Endothelial cell of umbilical vein (primary cell): ENCODE results near the gene ITPR1. TPM values are rescaled to one million over a fixed set of nuclear protein-coding genes. Genes with fewer than 3 reads are reported as not detected.

Source experiments
- BruUV-seq: library from RNA; stranded (reverse); fragments of 400-500 nt; replicated peaks from 2 replicates; lab custom pipeline; 2021; lab: Mats Ljungman, UMichigan
- CTCF ChIA-PET: fragments of 300-600, 350-600 bp; sonication (Branson Sonifier 250); formaldehyde crosslinking; loops from one replicate; lab custom pipeline; 2021; ENCODE audit warnings: antibody characterized with exemption, inconsistent platforms; lab: Charles Lee
- POLR2A ChIA-PET: fragments of 300-600, 350-600 bp; sonication (Branson Sonifier 250); formaldehyde crosslinking; loops from one replicate; lab custom pipeline; 2021; ENCODE audit warnings: antibody characterized with exemption, inconsistent platforms; lab: Charles Lee
- DNase-seq: peaks from one replicate; pipeline ENCODE4 v3.0.0-alpha.2; 2011; ENCODE audit warnings: low read depth, low spot score
- FAIRE-seq: peaks from 2 replicates; lab custom pipeline; 2011; peaks lifted over from hg19 to GRCh38; lab: Jason Lieb, UNC
- H2AFZ ChIP-seq: 2 replicates; pipeline ENCODE4 v1.6.0; 2012; ENCODE audit warnings: low read depth, low read length, control low read depth, inconsistent platforms
- H3K27ac ChIP-seq: 2 replicates; pipeline ENCODE4 v1.5.1; 2011; ENCODE audit warnings: low read depth, mild to moderate bottlenecking, control low read depth, low read length, moderate library complexity; ENCODE audit not compliant: insufficient read depth
- H3K27me3 ChIP-seq, 2 experiments: 2 replicates each; pipeline versions ENCODE4 v1.6.0 to v1.6.1; 2011; ENCODE audit warnings: low read length in 2 of 2, mixed read lengths in 1 of 2; ENCODE audit not compliant: control insufficient read depth in 2 of 2, insufficient read depth in 2 of 2
- H3K36me3 ChIP-seq, 2 experiments: 2 replicates in 1 of 2; 3 replicates in 1 of 2; pipeline ENCODE4 v1.5.1; 2011; ENCODE audit warnings: low read length in 2 of 2, mild to moderate bottlenecking in 1 of 2, moderate library complexity in 1 of 2; ENCODE audit not compliant: control insufficient read depth in 2 of 2, insufficient read depth in 2 of 2; ENCODE audit errors: extremely low read depth in 1 of 2
- H3K4me1 ChIP-seq: 3 replicates; pipeline ENCODE4 v1.5.1; 2011; ENCODE audit warnings: mild to moderate bottlenecking, low read length; ENCODE audit not compliant: control insufficient read depth, insufficient read depth; ENCODE audit errors: extremely low read depth
- H3K4me2 ChIP-seq: 2 replicates; pipeline ENCODE4 v1.6.1; 2011; ENCODE audit warnings: low read length, control low read depth, mixed read lengths; ENCODE audit not compliant: insufficient read depth
- H3K4me3 ChIP-seq, 3 experiments: fragments of 200-600 bp in 1 of 3; sonication (generic), shearing (Covaris generic) in 1 of 3; replicated peaks in 1 of 3; 2 replicates each; pipeline ENCODE4 v1.5.1; 2011 to 2016; ENCODE audit warnings: control low read depth in 3 of 3, low read length in 3 of 3, mild to moderate bottlenecking in 2 of 3, inconsistent platforms in 1 of 3, low read depth in 1 of 3, moderate library complexity in 1 of 3; ENCODE audit not compliant: insufficient read depth in 1 of 3
- H3K79me2 ChIP-seq: 2 replicates; pipeline ENCODE4 v1.6.0; 2012; ENCODE audit warnings: low read length, inconsistent platforms; ENCODE audit not compliant: control insufficient read depth, insufficient read depth
- H3K9ac ChIP-seq: replicated peaks from 2 replicates; pipeline ENCODE3; 2011; ENCODE audit warnings: low read length, control low read depth; ENCODE audit not compliant: insufficient read depth; ENCODE audit errors: extremely low read depth
- H3K9me1 ChIP-seq: replicated peaks from 3 replicates; pipeline ENCODE4 v1.6.0; 2011; ENCODE audit warnings: mild to moderate bottlenecking, low read length; ENCODE audit not compliant: control insufficient read depth, insufficient read depth; ENCODE audit errors: extremely low read depth
- H3K9me3 ChIP-seq: replicated peaks from 2 replicates; pipeline ENCODE4 v1.5.1; 2012; ENCODE audit warnings: low read length, inconsistent platforms; ENCODE audit not compliant: control insufficient read depth, insufficient read depth
- H4K20me1 ChIP-seq: replicated peaks from 2 replicates; pipeline ENCODE3; 2011; ENCODE audit warnings: mild to moderate bottlenecking, low read length; ENCODE audit not compliant: control insufficient read depth, insufficient read depth; ENCODE audit errors: extremely low read depth
- CTCF ChIP-seq, 2 donors: IDR thresholded peaks; 1 replicate in 1 of 2; 2 replicates in 1 of 2; pipeline ENCODE4 v1.5.1; 2011; ENCODE audit warnings: low read length in 2 of 2, mild to moderate bottlenecking in 2 of 2, moderate library complexity in 2 of 2, control low read depth in 1 of 2, inconsistent platforms in 1 of 2, low read depth in 1 of 2; ENCODE audit not compliant: insufficient read depth in 1 of 2; ENCODE audit errors: extremely low read depth in 1 of 2
- EZH2 ChIP-seq: IDR thresholded peaks from 2 replicates; pipeline ENCODE4 v1.6.1; 2012; ENCODE audit warnings: borderline replicate concordance, low read depth, mild to moderate bottlenecking, moderate library complexity, low read length, inconsistent platforms; ENCODE audit not compliant: severe bottlenecking
- FOS ChIP-seq: IDR thresholded peaks from 2 replicates; pipeline ENCODE4 v1.6.1; 2011; ENCODE audit warnings: mild to moderate bottlenecking, low read length, moderate library complexity, borderline replicate concordance; ENCODE audit not compliant: insufficient read depth
- GATA2 ChIP-seq: IDR thresholded peaks from 2 replicates; pipeline ENCODE4 v1.7.0; 2011; ENCODE audit warnings: low read depth, mild to moderate bottlenecking, moderate library complexity, mixed read lengths, low read length; ENCODE audit not compliant: insufficient read length, insufficient read depth
- JUN ChIP-seq: IDR thresholded peaks from 2 replicates; pipeline ENCODE4 v1.6.1; 2011; ENCODE audit warnings: borderline replicate concordance, low read depth; ENCODE audit not compliant: insufficient read length, insufficient read depth
- MYC ChIP-seq: IDR thresholded peaks from one replicate; pipeline ENCODE4 v1.6.1; 2011; ENCODE audit warnings: mild to moderate bottlenecking, low read depth, low read length
- POLR2A ChIP-seq: IDR thresholded peaks from 2 replicates; pipeline ENCODE4 v1.6.1; 2012; ENCODE audit warnings: low read depth, mild to moderate bottlenecking, control low read depth, low read length
- POLR2AphosphoS5 ChIP-seq: IDR thresholded peaks from 2 replicates; pipeline ENCODE4 v1.6.1; 2012; ENCODE audit warnings: low read depth, mild to moderate bottlenecking, control low read depth, low read length, moderate library complexity; ENCODE audit not compliant: insufficient read depth
- dilution Hi-C: fragments of 300-500 bp; cut with MboI; formaldehyde crosslinking; loops from one replicate; pipeline ENCODE4 v1.15.0; 2019; ENCODE audit warnings: low sequenced_read_pairs; ENCODE audit not compliant: extremely low pct_ligation_motif_present
- intact Hi-C: fragments of 100-400 bp; cut with micrococcal nuclease; formaldehyde crosslinking; loops from one replicate; pipeline ENCODE4 v1.10.0; 2022
- polyA plus RNA-seq, 4 experiments: library from polyadenylated mRNA; depleted of rRNA in 3 of 4; stranded (reverse) in 3 of 4; unstranded in 1 of 4; fragments of >200 nt; gene quantifications; 2 replicates each; pipeline versions ENCODE4 v1.2.1 to v1.2.3, GENCODE V29; 2011 to 2012; ENCODE audit warnings: missing spikeins in 1 of 4
- total RNA-seq: library from RNA; stranded (reverse); gene quantifications from 2 replicates; pipeline ENCODE4 v1.2.3, GENCODE V29; 2021
- TF ChIP-seq, protein P1 (sequence below): IDR thresholded peaks from 2 replicates; pipeline ENCODE4 v1.6.1; 2011; ENCODE audit not compliant: insufficient read depth, insufficient read length

ITPR1 gene
- total and polyA plus RNA-seq, 2 donors (not counting 3 experiments of a cell fraction or from before 2014, with no cell fraction given), result 5.1 to 16.1 TPM

DNA sequence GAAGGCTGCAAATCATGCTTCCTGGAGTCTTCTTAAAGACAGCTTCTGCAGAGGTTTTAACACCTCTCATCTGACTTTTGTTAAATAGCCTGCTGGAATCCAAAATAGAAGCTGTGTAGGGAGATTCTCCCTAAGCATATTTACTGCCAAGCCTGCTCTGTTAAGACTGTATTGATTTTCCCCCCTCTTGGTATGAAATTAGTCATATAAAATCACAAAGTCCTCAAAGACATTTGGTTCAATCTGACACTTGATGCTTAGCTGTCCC is 94.6 kb downstream of the ITPR1 start:
- no peak overlapping the region for H3K27ac ChIP-seq
- H3K36me3 ChIP-seq, result no peaks in the 10 kb centered on the region
- H4K20me1 ChIP-seq, result no peaks in the 10 kb centered on the region
- H3K4me2 ChIP-seq, result no peak overlapping the region
- H3K27me3 ChIP-seq, result peaks cover under 1 to 4% of the 10 kb centered on the region in 2 experiments
- no peak overlapping the region for H2AFZ ChIP-seq
- no peaks in the 10 kb centered on the region for H3K9me3 ChIP-seq
- DNase-seq (no peak), FAIRE-seq (no peak)
- H3K4me1 ChIP-seq, result no peaks in the 10 kb centered on the region
- H3K4me3 ChIP-seq, result no peak overlapping the region
- ChIA-PET CTCF (interaction anchor here (0.7 to 1.1 kb wide), 3 partner anchors 11 to 237 kb away, joined by 3 to 5 read pairs (median 4); no protein-coding TSS in a partner anchor), POLR2A (no interaction called here)
- no TSS peak for BruUV-seq
- TF ChIP-seq CTCF (IDR thresholded peaks at IDR 0.05; ENCODE audit: extremely low read depth in 1 of 2, insufficient read depth in 1 of 2, low read depth in 1 of 2, low read length in 2 of 2) (no peak), POLR2AphosphoS5 (no peak), POLR2A (no peak), GATA2 (no peak), FOS (no peak), MYC (no peak), EZH2 (no peak), JUN (no peak)
- TF ChIP-seq, protein P1, sequence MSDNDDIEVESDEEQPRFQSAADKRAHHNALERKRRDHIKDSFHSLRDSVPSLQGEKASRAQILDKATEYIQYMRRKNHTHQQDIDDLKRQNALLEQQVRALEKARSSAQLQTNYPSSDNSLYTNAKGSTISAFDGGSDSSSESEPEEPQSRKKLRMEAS, result no peak
- dilution Hi-C loops (no loop called here), intact Hi-C loops (no loop called here)
- no peaks in the 10 kb centered on the region for H3K79me2 ChIP-seq
- H3K9ac ChIP-seq, result no peak overlapping the region
- no peaks in the 10 kb centered on the region for H3K9me1 ChIP-seq
